Activated CD8-positive, alpha-beta T cell treated with anti-CD3 and anti-CD28 coated beads for 36 hours (primary cell): ENCODE data around the gene NOS2. TPM values are rescaled to one million over a fixed set of nuclear protein-coding genes. Genes with fewer than 3 reads are reported as not detected.

Experiments
- ATAC-seq: fragments of 200-7000 bp; cut with Tn5 transposase; one replicate; pipeline ENCODE4 v1.10.0; 2021; ENCODE audit warnings: mild to moderate bottlenecking, moderate library complexity
- CTCF ChIA-PET: fragments of 350-600 bp; sonication (Branson Sonifier 250); formaldehyde crosslinking; loops from one replicate; lab custom pipeline; 2021; ENCODE audit warnings: antibody characterized with exemption; lab: Charles Lee
- POLR2A ChIA-PET: fragments of 350-600 bp; sonication (Branson Sonifier 250); formaldehyde crosslinking; loops from one replicate; lab custom pipeline; 2021; ENCODE audit warnings: antibody characterized with exemption; lab: Charles Lee
- DNase-seq: peaks from one replicate; pipeline ENCODE4 v3.0.0-alpha.2; 2020
- H3K27ac Mint-ChIP-seq: one replicate; pipeline ENCODE4 v1.8.0; 2021; ENCODE audit warnings: mild to moderate bottlenecking, mixed read lengths
- H3K27me3 Mint-ChIP-seq: one replicate; pipeline ENCODE4 v1.8.0; 2021; ENCODE audit warnings: mixed read lengths
- H3K36me3 Mint-ChIP-seq: one replicate; pipeline ENCODE4 v1.8.0; 2021; ENCODE audit warnings: low read depth, mixed read lengths
- H3K4me1 Mint-ChIP-seq: one replicate; pipeline ENCODE4 v1.8.0; 2021; ENCODE audit warnings: low read depth, mixed read lengths
- H3K4me3 Mint-ChIP-seq: one replicate; pipeline ENCODE4 v1.8.0; 2021; ENCODE audit warnings: mild to moderate bottlenecking, moderate library complexity, mixed read lengths
- H3K9me3 Mint-ChIP-seq: one replicate; pipeline ENCODE4 v1.8.0; 2021; ENCODE audit warnings: mixed read lengths
- CTCF ChIP-seq: fragments of 200-600 bp; IDR thresholded peaks from one replicate; pipeline ENCODE4 v1.8.0; 2022; ENCODE audit warnings: antibody characterized with exemption, mild to moderate bottlenecking
- intact Hi-C: fragments of 100-400 bp; cut with micrococcal nuclease; formaldehyde crosslinking; loops from one replicate; pipeline ENCODE4 v1.10.0; 2022
- total RNA-seq, 2 experiments: library from RNA; stranded (reverse); gene quantifications; one replicate each; pipeline ENCODE4 v1.2.3, GENCODE V29; 2021

NOS2 gene
- total RNA-seq, 2 experiments from 2014 or later = not detected

DNA sequence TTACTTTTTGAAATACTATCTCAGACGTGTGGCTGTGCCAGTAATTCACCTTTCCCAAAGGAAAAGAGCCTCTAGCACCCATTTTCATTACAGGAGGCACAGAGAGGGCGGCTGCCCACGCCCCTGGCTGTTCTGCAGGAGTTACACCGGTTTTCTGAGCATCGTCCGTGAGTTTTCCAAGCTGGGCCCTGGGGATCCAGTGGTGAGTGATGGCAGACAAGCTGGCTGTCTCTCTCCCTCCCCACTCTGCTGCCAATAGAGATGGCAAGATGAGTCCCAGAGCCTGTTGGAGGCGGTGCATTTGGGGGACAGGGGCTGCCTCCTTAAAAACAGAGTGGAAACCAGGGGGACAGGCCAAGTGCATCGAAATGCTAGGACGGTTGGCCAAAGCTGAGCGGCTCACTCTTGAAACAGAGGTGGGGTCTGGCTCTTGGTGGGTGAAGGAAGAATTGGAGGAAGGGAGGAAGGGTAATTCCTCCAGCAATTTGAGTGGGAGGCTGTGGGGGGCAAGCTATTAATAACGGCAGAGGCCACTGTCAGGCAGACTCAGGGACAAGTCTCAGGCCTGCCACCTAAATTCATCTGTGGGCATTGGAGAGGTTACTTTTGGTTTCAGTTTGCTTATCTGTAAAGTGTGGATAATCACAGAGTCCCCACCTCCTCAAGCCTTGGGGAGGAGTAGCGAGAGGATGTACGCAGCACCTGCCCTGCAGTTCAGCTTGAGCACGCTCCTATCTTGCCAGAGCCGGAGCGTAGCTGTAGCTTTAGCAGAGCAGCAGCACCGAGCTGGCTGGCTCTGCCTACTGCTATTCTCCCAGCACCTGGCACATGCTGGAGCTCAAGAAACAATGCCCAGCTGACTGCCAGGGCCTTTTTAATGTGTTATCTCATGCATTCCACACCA lies 7.5 kb upstream of the NOS2 start:
- no peaks in the 10 kb centered on the region for H3K27me3 Mint-ChIP-seq
- intact Hi-C loops = loop anchor here (5.0 kb wide), 2 partner anchors 69 to 84 kb away; partner anchors contain the start of gene LYRM9
- TF ChIP-seq CTCF = no peak
- H3K36me3 Mint-ChIP-seq = no peaks in the 10 kb centered on the region
- ChIA-PET CTCF (interaction anchor here (0.7 to 18.3 kb wide), 16 partner anchors 11 to 742 kb away, joined by 3 to 601 read pairs (median 5); partner anchors contain the start of gene LYRM9), POLR2A (interaction anchor here (0.6 to 2.8 kb wide), 10 partner anchors 9 to 1934 kb away, joined by 3 to 6 read pairs (median 4); partner anchors contain the start of gene LYRM9)
- peaks cover 52% of the 10 kb centered on the region for H3K4me1 Mint-ChIP-seq
- peak overlapping the region; percentile 62 for H3K4me3 Mint-ChIP-seq
- DNase-seq (peak; percentile 77), ATAC-seq (peak; percentile 88)
- peak overlapping the region; percentile 94 for H3K27ac Mint-ChIP-seq
- H3K9me3 Mint-ChIP-seq = no peaks in the 10 kb centered on the region

DNA sequence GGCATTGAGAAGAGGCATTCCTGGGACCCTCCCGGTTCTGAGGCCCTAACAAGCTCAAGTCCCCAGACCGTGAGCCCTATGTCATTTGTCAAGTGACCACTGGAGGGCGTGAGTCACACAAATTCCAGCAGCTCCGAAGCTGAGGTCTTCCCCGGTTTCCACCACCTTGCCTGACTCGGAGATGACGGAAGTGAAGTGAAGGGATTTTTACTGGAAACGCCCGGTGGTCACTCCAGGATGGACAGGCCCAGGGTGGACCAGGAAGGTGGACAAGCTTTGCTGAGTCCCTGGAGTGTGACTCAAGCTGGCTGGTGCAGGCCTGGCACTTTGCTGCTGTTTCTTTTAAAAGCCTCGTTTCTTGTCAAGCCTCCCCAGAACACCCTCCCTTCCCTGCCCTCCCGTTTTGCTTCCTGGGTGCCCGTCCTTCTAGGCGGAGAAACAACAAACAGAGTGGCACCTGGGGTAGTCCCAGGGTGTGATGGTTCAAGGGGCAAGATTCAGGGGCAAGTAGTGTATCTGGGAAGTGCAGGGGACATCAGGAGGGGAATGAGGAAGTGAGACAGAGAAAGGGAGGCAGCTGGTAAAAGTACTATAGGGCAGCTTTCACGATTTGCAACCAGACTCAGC lies 5.3 kb upstream of the NOS2 start:
- ATAC-seq (peak; percentile 60), DNase-seq (peak; percentile 89)
- intact Hi-C loops = loop anchor here (5.0 kb wide), 2 partner anchors 72 to 87 kb away; partner anchors contain the start of gene LYRM9
- peak; percentile 79 for TF ChIP-seq CTCF
- POLR2A ChIA-PET = interaction anchor here (1.1 to 2.6 kb wide), 4 partner anchors 51 to 87 kb away, joined by 3 to 12 read pairs (median 4); no protein-coding TSS in a partner anchor
- CTCF ChIA-PET = interaction anchor here (0.6 to 18.3 kb wide), 47 partner anchors 9 to 543 kb away, joined by 3 to 601 read pairs (median 4); partner anchors contain the start of genes LYRM9 and TNFAIP1
- Mint-ChIP-seq H3K9me3 (no peaks in the 10 kb centered on the region), H3K4me1 (peaks cover 45% of the 10 kb centered on the region), H3K27ac (peak overlapping the region; percentile 84), H3K27me3 (peaks cover under 1% of the 10 kb centered on the region), H3K36me3 (no peaks in the 10 kb centered on the region), H3K4me3 (peak overlapping the region; percentile 55)

- DNase-seq (no peak), ATAC-seq (no peak)
- peaks cover 2% of the 10 kb centered on the region for H3K27me3 Mint-ChIP-seq
- no peak for TF ChIP-seq CTCF
- intact Hi-C loops = no loop called here
- no peaks in the 10 kb centered on the region for H3K36me3 Mint-ChIP-seq
- ChIA-PET POLR2A (no interaction called here), CTCF (interaction anchor here (1.3 to 18.3 kb wide), 14 partner anchors 8 to 448 kb away, joined by 6 to 601 read pairs (median 12); partner anchors contain the start of gene LYRM9)
- H3K4me1 Mint-ChIP-seq = peaks cover 30% of the 10 kb centered on the region
- H3K9me3 Mint-ChIP-seq = no peaks in the 10 kb centered on the region
- no peak overlapping the region for H3K4me3 Mint-ChIP-seq
- no peak overlapping the region for H3K27ac Mint-ChIP-seq
These were observed 3.8 kb upstream of the NOS2 start for GRCh38 chr17:27804113-27804512.

DNA sequence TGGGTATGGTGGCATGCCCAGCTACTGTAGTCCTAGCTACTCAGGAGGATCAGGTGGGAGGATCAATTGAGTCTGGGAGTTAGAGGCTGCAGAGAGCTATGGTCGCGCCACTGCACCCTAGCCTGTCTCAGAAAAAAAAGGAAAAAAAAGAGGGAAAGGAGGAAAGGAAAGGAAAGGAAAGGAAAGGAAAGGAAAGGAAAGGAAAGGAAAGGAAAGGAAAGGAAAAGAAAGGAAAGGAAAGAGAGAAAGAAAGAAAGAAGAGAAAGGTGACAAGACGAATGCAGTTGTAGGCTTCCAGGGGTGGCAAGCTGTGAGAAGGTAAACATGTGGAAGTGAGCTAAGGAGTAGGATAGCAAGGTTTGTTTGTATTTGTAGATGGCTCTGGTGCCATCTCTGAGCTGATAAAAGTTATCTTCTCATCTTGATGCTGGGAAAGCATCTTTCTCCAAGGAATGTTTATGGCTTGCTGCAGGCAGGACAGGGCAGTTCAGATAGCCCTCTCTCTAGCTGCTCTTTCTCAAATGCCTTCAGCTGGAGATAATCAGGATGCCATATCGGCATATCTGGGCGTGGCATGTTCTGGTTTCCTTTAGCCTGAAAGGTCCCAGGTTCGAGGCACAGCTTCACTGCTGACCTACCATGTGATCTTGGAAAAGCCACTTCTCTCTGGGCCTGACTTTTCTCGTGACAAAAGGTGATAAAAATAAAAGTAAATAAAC lies 2.8 kb upstream of the NOS2 start:
- peaks cover 2% of the 10 kb centered on the region for H3K27me3 Mint-ChIP-seq
- H3K27ac Mint-ChIP-seq = no peak overlapping the region
- H3K9me3 Mint-ChIP-seq = no peaks in the 10 kb centered on the region
- TF ChIP-seq CTCF = no peak
- peaks cover 20% of the 10 kb centered on the region for H3K4me1 Mint-ChIP-seq
- CTCF ChIA-PET = interaction anchor here (1.4 to 18.3 kb wide), 5 partner anchors 9 to 90 kb away, joined by 5 to 601 read pairs (median 17); partner anchors contain the start of gene LYRM9
- no peaks in the 10 kb centered on the region for H3K36me3 Mint-ChIP-seq
- DNase-seq (no peak), ATAC-seq (no peak)
- POLR2A ChIA-PET = interaction anchor here (0.6 to 1.0 kb wide), 3 partner anchors 10 to 627 kb away, joined by 3 read pairs; no protein-coding TSS in a partner anchor
- intact Hi-C loops = no loop called here
- H3K4me3 Mint-ChIP-seq = no peak overlapping the region
